RPMI7951 (cell line): Measurements from ENCODE around the gene ACD. TPM values are rescaled to one million over a fixed set of nuclear protein-coding genes. Genes with fewer than 3 reads are reported as not detected.

Source experiments
- DNase-seq: peaks from one replicate; pipeline ENCODE4 v3.0.0-alpha.2; 2012; ENCODE audit warnings: low read depth
- total RNA-seq: library from RNA; depleted of rRNA; stranded (reverse); fragments of >200 nt; shearing (Covaris generic); gene quantifications from 2 replicates; pipeline ENCODE4 v1.2.3, GENCODE V29; 2014

The ACD gene
- total RNA-seq, 1 experiment from 2014 or later: 47.2 TPM

DNA sequence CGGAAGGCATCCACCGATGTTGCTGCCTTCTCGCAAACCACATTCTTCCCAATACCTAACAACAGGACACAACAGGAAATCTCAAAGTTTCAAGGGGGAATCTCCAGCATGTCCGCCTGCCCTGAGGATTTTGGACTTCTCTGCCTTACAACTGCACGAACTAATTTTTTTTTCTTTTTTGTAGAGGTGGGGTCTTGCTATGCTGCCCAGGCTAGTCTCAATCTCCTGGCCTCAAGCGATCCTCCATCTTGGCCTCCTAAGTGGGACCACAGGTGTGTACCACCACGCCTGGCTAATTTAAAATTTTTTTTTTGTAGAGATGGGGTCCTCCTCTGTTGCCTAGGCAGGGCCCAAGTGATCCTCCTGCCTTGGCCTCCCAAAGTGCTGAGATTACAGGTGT is 15.9 kb upstream of the ACD start:
- no peak for DNase-seq

DNA sequence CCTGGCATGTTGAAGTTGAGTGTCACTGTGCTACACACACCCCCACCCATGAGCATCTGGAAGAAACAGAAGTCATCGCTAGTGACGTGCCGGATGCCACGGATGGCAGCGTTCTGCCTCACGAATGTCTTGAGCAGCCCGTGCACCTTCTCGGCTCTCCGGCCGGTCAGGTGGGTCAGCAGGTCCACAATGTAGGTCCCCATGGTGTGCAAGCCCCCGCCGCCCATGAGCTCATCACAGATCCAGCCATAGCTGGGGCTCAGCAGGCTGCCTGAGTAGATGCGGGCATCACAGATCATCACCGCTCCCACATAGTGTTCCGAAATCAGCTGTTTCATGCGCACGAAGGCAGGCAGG is 15.5 kb upstream of the ACD start:
- DNase-seq: no peak

DNA sequence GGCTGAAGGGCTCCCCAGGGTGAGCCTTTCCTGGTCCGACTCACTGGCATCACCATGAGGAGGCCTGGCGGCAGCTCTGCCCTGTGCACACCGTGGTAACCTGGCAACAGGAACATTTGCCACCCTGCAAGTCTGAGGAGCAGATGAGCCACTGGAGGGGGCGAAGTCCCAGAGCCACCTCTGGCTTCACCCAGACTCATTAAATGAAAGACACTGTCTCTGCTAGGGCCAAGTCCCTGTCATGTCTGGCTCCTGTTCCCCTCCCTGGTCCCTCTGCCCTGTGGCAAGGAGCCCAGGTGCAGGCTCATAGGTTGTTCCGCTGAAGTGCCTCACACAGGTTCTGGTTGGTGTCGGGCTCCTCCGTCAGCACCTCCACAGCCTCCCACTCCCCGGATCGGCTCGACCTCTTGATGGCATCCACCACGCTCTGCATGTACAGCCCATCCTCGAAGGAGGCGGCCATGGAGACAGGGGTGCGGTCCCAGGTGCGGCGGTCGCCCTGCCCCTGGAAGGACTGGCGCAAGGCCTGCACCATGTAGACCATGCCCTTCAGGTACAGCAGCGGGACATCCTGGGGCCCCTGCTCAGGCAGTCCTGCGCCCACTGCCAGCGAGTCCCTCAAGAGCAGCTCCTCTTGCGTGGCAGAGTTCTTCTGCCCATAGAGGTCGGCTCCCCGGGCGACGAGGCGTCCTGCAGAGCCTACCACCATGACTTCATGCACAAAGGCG is 15.0 kb upstream of the ACD start:
- DNase-seq: no peak

DNA sequence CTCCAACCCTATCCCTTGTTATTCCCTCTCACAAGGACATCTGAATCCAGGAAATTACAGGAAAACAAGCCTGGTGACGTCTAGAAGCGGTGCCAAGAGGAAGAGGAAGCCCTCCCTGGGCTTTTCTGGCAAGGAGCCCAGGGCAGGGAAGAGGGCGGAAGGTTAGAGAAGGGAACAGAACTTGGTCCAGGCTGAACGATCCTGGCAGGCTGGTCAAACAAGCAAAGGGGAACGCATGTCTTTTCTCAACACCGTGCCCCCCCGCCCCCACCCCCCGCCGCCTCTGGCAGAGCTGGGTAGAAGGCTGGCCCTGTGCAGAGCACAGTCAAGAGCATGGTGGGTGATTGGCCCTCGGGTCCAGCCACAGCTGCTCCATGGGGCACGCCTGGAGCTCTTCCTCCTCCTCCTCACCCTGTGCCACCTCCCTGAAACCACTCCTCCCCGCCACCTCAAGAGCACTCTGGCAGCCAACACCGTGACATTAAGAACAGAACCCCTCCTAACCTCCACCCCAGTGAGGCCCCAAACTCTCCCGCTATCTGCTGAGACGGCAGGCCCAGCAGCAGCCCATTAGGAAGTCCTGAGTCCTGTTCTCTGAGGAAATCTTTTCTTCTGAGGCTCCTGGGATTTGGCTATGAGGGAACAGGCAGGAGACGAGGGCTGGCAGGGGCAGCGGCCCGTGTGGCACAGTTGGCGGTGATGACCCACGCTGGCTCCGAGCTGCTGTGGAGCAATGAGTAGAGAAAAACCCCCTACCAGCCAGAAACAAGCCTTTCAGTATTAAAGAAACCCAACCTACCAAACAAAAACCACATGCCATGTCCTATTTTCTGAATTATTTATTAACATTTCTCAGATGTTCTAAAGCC is 13.9 kb upstream of the ACD start:
- DNase-seq: peak; percentile 32

DNA sequence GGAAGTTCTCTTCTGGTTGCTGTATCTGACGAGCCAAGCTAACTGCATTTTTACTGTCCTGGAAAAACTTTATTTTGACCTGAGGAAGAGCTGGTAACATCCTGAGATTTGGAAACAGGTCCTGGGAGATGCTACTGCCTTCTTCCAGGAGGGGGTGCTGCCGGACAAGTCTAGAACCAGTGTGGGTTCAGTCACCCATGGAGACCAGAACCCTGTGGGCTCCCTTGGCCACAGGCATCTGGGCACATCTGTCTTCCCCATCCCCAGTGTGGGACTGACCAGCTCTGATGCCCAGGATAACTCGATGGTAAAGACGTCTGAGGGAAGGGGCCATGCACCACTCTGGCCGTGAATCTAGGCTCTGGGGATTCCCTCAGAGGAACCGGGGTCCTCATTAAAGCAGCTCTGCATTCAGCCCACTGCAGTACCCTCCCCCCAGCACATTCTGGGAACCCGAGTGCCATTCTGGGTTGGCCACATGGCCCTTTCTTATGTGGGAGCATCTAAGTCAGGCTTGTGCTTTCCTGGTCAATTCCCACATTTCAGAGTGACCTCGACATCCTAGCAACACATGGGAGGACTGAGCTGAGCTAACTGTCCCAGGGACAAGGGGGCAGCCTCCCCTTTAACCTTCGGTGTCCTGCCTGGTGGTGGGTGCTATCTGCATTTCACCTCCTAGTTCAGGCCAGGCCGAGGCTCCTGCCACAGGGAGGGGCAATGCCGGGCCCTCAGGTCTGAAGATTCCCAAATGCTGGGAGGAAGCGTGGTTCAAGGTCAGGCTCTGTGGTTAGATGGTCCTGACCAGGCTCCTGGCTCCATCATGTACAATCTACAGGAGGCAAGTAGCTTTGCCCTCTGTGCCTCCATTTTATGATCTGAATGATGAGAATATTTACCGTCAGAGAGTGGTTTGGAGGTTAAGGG is 12.9 kb upstream of the ACD start:
- DNase-seq: peak; percentile 76

GRCh38 chr16:67672306-67672705 is 12.2 kb upstream of the ACD start:
- no peak for DNase-seq

DNA sequence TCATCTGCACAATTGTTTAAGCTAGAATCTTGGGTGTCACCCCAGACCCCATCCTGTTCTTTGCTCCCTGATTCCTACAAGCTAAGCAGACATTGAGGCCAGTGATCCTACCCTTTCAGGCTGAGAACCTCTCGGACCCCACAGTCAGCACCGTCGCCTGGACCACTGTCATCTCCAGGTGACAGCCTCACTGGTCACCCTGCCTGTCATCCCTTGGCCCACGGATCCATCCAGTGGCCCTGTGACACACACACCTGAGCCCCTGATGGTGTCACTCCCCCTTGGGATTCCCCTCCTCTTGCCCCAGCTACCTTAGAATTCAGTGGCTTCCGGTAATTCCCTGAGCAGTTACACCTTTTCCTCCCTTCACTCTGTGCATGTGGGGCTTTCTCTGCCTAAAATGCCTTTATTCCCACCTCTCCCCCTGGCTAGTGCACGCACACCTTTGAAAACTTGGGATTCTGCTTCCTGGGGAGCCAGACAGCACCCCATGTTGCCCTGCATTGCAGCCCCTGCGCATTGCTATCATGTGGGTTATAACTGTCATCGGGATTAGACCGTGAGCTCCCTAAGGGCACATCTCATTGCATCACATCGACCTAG is 9.5 kb upstream of the ACD start:
- no peak for DNase-seq

DNA sequence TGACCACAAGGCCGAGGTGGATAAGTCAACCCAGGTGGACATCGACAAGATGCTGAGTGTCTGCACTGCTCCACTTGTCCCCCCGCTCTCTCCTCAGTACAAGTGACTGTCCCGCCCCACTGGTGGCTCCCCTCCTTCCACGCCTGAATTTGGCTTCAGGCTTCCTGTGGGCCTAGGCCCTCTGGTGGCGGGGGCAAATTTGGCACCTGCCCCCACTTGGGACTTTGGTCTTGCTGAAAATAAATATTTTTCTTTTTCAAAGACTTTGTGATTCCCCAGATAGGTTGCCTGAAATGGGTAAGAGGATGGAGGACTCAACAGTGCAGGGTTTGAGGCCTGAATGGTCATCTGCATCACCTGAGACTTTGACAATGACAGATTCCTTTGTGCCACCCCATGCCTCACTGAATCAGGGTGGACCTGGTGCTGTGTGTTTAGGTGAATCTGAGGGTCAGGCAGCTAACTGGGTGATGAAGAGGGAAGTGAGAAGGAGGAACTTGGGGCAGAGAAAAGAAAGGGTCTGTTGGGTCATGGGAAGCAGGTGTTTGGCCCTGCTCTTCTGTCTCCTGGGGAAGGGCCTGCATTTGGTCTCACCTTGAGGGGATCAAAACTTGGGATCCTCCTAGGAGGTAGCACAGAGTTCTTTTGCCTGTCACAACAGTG is 8.6 kb upstream of the ACD start:
- no peak for DNase-seq

- DNase-seq: peak; percentile 95
Observed at GRCh38 chr16:67667817-67668494, 7.9 kb upstream of the ACD start.

DNA sequence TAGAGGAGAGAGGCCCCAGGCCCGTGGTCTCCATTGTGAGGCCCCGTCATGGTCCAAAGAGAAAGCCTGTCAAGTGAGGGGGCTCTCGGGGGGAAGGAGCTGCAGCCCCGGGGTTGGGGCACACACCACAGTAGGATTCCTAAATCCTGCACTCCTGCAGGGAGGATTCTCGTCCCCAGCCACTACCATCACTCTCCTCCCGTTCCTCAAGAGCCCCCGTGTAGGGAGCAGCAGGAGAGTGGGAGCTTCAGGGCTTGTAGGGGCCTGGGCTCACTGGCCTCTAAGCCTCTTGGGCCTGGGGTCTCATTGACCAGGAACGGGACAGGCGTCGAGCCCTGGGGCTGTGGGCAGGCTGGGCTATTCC is 7.4 kb upstream of the ACD start:
- no peak for DNase-seq

- peak; percentile 79 for DNase-seq
Observed at GRCh38 chr16:67666559-67667452, 6.7 kb upstream of the ACD start, which contains the start of the genes C16orf86 and ENKD1. TSS of gene C16orf86 (plus strand) at chr16:67666814. CDS start at chr16:67666971, 157 bp downstream. TSS of gene ENKD1 (minus strand) at chr16:67666750. CDS start at chr16:67666442, 308 bp downstream.

GRCh38 chr16:67666032-67666551 is 6.0 kb upstream of the ACD start:
- DNase-seq: peak; percentile 38

- no peak for DNase-seq
Observed at GRCh38 chr16:67665598-67665997, 5.5 kb upstream of the ACD start.

DNA sequence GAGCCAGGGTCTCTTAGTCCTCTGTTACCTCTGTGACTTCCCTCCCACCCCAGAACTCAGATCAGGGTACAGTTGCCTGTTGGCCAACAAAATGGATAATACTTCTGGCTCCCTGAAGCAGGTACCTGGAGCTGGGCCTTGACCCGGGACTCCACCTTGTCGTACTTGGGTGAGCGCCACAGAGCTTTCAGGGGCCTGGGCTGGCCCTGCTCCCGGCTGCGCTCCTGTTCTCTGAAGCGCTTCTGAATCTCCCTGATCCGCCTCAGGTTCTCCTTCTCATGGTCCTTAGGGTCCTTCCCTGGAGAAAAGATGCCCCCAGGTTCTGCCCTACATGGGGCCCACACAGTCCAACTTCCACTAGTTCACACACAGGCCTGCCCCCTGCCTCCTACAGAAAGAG is 4.8 kb upstream of the ACD start:
- no peak for DNase-seq

- DNase-seq: no peak
Observed at GRCh38 chr16:67664258-67664657, 4.2 kb upstream of the ACD start.

DNA sequence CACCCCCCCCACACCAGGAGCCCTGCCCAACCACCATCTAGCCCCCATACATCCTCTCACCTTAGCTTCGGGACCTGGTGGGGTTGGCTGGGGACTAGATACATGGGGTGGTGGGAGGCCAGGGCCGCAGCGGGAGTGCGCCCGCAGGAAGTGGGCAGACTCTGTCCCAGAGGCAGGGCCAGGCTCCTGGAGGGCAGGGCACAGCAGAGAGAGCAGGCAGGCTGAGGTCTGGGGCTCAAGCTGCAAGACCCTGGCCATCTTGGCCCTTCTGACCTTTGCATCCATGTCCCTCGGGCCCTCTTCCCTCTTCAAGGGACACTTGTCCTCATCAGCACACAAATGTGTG is 3.8 kb upstream of the ACD start:
- DNase-seq: no peak

- DNase-seq: no peak
Observed at GRCh38 chr16:67663151-67663876, 3.3 kb upstream of the ACD start.

DNA sequence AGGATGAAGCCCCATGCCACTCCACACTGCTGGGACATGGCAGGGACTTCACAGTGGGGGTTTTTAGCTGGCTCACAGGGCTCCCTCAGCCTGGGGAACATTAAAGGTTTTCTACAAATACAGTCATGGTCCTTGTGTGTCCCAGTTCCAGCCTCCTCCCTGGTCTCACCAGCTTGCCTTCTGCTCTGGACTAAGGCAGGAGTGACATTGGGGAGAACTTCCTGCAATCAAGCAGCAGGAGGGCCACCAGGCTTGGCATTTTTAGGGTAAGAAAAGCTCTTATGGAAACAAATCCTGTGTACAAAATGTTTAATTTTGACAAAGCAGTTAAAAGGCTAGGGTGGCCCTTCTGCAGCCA is 2.6 kb upstream of the ACD start:
- DNase-seq: no peak
